SK-N-SH treated with all-trans-retinoic acid at 6 μM for 48 hours (cell line): ENCODE data around the gene SAA2.

ENCODE experiments used
- ARNTL ChIP-seq: fragments of 450-650 bp; formaldehyde crosslinking; IDR thresholded peaks from 2 replicates; pipeline ENCODE4 v1.5.0; 2020; ENCODE audit warnings: low read depth, mild to moderate bottlenecking, moderate library complexity, borderline replicate concordance
- BACH2 ChIP-seq: fragments of 250-450 bp; sonication (Bioruptor Pico); IDR thresholded peaks from 2 replicates; pipeline ENCODE4 v1.9.0; 2021; ENCODE audit warnings: mild to moderate bottlenecking, borderline replicate concordance
- ESRRG ChIP-seq: fragments of 250-450 bp; sonication (Bioruptor Pico); IDR thresholded peaks from 2 replicates; pipeline ENCODE4 v1.6.1; 2021; ENCODE audit warnings: mild to moderate bottlenecking
- OSR1 ChIP-seq: fragments of 250-450 bp; sonication (Bioruptor Pico); IDR thresholded peaks from 2 replicates; pipeline ENCODE4 v1.8.0; 2022; ENCODE audit warnings: moderate library complexity, mild to moderate bottlenecking, inconsistent platforms
- PATZ1 ChIP-seq: fragments of 250-450 bp; sonication (Bioruptor Pico); IDR thresholded peaks from 2 replicates; pipeline ENCODE4 v1.8.0; 2020; ENCODE audit warnings: mild to moderate bottlenecking, moderate library complexity, borderline replicate concordance
- RARB ChIP-seq: fragments of 250-450 bp; sonication (Bioruptor Pico); IDR thresholded peaks from 2 replicates; pipeline ENCODE4 v1.8.0; 2021; ENCODE audit warnings: mild to moderate bottlenecking, moderate library complexity
- SNAI2 ChIP-seq: fragments of 250-450 bp; sonication (Bioruptor Pico); IDR thresholded peaks from 2 replicates; pipeline ENCODE4 v1.5.0; 2020; ENCODE audit warnings: mild to moderate bottlenecking, moderate library complexity
- TOX ChIP-seq: fragments of 250-450 bp; sonication (Bioruptor Pico); IDR thresholded peaks from 2 replicates; pipeline ENCODE4 v1.8.0; 2021; ENCODE audit warnings: mild to moderate bottlenecking, moderate library complexity, borderline replicate concordance
- ZFP30 ChIP-seq: fragments of 450-650 bp; formaldehyde crosslinking; IDR thresholded peaks from 2 replicates; pipeline ENCODE4 v1.5.0; 2022; ENCODE audit warnings: mild to moderate bottlenecking, moderate library complexity
- ZNF565 ChIP-seq: fragments of 450-650 bp; formaldehyde crosslinking; conservative IDR thresholded peaks from 2 replicates; pipeline ENCODE4 v1.5.0; 2020; ENCODE audit warnings: low read depth, mild to moderate bottlenecking, moderate library complexity
- ZNF70 ChIP-seq: fragments of 450-650 bp; formaldehyde crosslinking; IDR thresholded peaks from 2 replicates; pipeline ENCODE4 v1.5.0; 2020; ENCODE audit warnings: mild to moderate bottlenecking, moderate library complexity
- TF ChIP-seq, protein P1 (sequence below): fragments of 250-450 bp; sonication (Bioruptor Pico); IDR thresholded peaks from 2 replicates; pipeline ENCODE4 v1.5.1; 2020; ENCODE audit warnings: low read depth, mild to moderate bottlenecking, moderate library complexity
- TF ChIP-seq, protein P2 (sequence below): fragments of 250-450 bp; sonication (Bioruptor Pico); IDR thresholded peaks from 2 replicates; pipeline ENCODE4 v1.5.0; 2020; ENCODE audit warnings: mild to moderate bottlenecking, moderate library complexity

DNA sequence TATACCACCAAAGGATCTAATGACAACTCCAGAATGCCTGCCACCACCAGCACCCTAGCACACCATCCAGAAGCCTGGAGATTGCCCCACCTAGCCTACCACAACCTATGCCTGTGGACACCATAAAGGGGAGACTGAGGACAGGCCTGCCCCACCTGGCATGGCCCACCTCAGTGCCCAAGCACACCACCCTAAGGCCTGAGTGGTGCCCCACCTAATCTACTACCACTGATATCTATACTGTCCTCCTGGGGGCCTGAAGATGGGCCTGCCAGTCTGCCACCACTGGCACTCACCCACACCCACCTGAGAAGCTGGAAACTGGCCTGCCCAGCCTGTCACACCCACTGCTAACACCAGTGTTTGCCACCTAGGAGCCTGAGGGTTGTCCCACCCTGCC is 43.7 kb downstream of the SAA2 start:
- TF ChIP-seq RARB (CRISPR knock-in tag) (no peak), ZNF565 (CRISPR knock-in tag) (no peak), ARNTL (CRISPR knock-in tag) (no peak), ESRRG (CRISPR knock-in tag) (no peak), PATZ1 (CRISPR knock-in tag) (no peak), OSR1 (CRISPR knock-in tag) (no peak), BACH2 (no peak), ZFP30 (CRISPR knock-in tag) (no peak), ZNF70 (CRISPR knock-in tag) (no peak), TOX (CRISPR knock-in tag) (no peak), SNAI2 (CRISPR knock-in tag) (no peak)
- TF ChIP-seq, protein P1, sequence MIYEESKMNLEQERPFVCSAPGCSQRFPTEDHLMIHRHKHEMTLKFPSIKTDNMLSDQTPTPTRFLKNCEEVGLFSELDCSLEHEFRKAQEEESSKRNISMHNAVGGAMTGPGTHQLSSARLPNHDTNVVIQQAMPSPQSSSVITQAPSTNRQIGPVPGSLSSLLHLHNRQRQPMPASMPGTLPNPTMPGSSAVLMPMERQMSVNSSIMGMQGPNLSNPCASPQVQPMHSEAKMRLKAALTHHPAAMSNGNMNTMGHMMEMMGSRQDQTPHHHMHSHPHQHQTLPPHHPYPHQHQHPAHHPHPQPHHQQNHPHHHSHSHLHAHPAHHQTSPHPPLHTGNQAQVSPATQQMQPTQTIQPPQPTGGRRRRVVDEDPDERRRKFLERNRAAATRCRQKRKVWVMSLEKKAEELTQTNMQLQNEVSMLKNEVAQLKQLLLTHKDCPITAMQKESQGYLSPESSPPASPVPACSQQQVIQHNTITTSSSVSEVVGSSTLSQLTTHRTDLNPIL: no peak
- TF ChIP-seq, protein P2, sequence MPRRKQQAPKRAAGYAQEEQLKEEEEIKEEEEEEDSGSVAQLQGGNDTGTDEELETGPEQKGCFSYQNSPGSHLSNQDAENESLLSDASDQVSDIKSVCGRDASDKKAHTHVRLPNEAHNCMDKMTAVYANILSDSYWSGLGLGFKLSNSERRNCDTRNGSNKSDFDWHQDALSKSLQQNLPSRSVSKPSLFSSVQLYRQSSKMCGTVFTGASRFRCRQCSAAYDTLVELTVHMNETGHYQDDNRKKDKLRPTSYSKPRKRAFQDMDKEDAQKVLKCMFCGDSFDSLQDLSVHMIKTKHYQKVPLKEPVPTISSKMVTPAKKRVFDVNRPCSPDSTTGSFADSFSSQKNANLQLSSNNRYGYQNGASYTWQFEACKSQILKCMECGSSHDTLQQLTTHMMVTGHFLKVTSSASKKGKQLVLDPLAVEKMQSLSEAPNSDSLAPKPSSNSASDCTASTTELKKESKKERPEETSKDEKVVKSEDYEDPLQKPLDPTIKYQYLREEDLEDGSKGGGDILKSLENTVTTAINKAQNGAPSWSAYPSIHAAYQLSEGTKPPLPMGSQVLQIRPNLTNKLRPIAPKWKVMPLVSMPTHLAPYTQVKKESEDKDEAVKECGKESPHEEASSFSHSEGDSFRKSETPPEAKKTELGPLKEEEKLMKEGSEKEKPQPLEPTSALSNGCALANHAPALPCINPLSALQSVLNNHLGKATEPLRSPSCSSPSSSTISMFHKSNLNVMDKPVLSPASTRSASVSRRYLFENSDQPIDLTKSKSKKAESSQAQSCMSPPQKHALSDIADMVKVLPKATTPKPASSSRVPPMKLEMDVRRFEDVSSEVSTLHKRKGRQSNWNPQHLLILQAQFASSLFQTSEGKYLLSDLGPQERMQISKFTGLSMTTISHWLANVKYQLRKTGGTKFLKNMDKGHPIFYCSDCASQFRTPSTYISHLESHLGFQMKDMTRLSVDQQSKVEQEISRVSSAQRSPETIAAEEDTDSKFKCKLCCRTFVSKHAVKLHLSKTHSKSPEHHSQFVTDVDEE (CRISPR knock-in tag): no peak
